ENCODE measurements around the gene RAVER1. TPM values are rescaled to one million over a fixed set of nuclear protein-coding genes. Genes with fewer than 3 reads are reported as not detected.

The RAVER1 gene
- total and polyA plus RNA-seq, 9 of the 15 experiments (the other 6 are each of a cell fraction or from before 2014, with no cell fraction given), result 0.06 to 113 (median 7.0) TPM

- Histone ChIP-seq H3K4me2 (ENCODE audit: insufficient read depth, low read length) (no peak overlapping the region), H3K27me3 (ENCODE audit: control insufficient read depth in 2 of 2, insufficient read depth in 2 of 2, low read length in 2 of 2) (no peaks in the 10 kb centered on the region), H3K27ac (ENCODE audit: extremely low read depth, low read depth, low read length) (no peak overlapping the region), H3K9me1 (ENCODE audit: control insufficient read depth, insufficient read depth, low read length) (no peaks in the 10 kb centered on the region), H3K36me3 (ENCODE audit: control insufficient read depth, insufficient read depth, low read length) (peaks cover 77% of the 10 kb centered on the region), H3K9ac (ENCODE audit: insufficient read depth in 1 of 2, low read depth in 2 of 2, low read length in 2 of 2) (no peak overlapping the region), H2AFZ (ENCODE audit: low read depth, low read length) (no peak overlapping the region), H3K4me3 (no peak overlapping the region), H3K4me1 (replicated peaks in 1 of 2; ENCODE audit: control insufficient read depth in 2 of 2, insufficient read depth in 2 of 2, low read length in 2 of 2) (peaks cover 0 to 4% of the 10 kb centered on the region in 2 experiments; a peak in 1 of 5 replicates), H4K20me1 (replicated peaks; ENCODE audit: control insufficient read depth, insufficient read depth, low read length) (no peaks in the 10 kb centered on the region), H3K9me3 (replicated peaks; ENCODE audit: control insufficient read depth, insufficient read depth, low read depth, low read length) (no peaks in the 10 kb centered on the region), H3K79me2 (ENCODE audit: control insufficient read depth, insufficient read depth, low read length) (no peaks in the 10 kb centered on the region)
- intact Hi-C loops (cut with micrococcal nuclease), result no loop called here
- POLR2A ChIA-PET, result interaction anchor here (0.6 to 1.8 kb wide), 3 partner anchors 11 to 69 kb away, joined by 3 to 9 read pairs (median 3); partner anchors contain the start of gene TYK2
- DNase-seq (ENCODE audit: extremely low read depth in 1 of 4, low spot score in 3 of 4), result peak in 1 of 4 experiments; percentile 17
- BruUV-seq (replicated peaks), result no TSS peak
- in situ Hi-C loops (cut with MboI), result no loop called here
- WGBS (ENCODE audit: insufficient coverage, low coverage, missing lambda C conversion rate), result 94% methylated on average over 12 of the region's 15 CpGs
- peak; percentile 57; the same call in 1 of the 3 replicates for ATAC-seq
- CTCF ChIA-PET (ENCODE audit: low intra/inter-chr PET ratio), result interaction anchor here (0.5 kb wide), 1 partner anchor 677 kb away, joined by 3 read pairs; no protein-coding TSS in a partner anchor
- TF ChIP-seq ZNF143 (CRISPR knock-in tag; IDR thresholded peaks at IDR 0.05), result peak; percentile 69
- no peak for TF ChIP-seq BRF1 (IDR thresholded peaks at IDR 0.05; ENCODE audit: borderline replicate concordance, extremely low read depth, insufficient read length)
- TF ChIP-seq DDX20 (tag; IDR thresholded peaks at IDR 0.05; ENCODE audit: low read depth), result no peak
- TF ChIP-seq HCFC1 (IDR thresholded peaks at IDR 0.05; ENCODE audit: low read depth, low read length), result peak; percentile 74
- peak; percentile 30 to 38; a peak in 2 of 4 replicates for TF ChIP-seq SIX5 (IDR thresholded peaks at IDR 0.05; ENCODE audit: borderline replicate concordance in 1 of 2, insufficient read depth in 1 of 2, low read depth in 1 of 2, low read length in 2 of 2)
- TF ChIP-seq HMG20B (CRISPR knock-in tag; IDR thresholded peaks at IDR 0.05), result no peak
- peak; percentile 19 for FAIRE-seq
Observed at GRCh38 chr19:10368101-10368803, 34.9 kb upstream of the RAVER1 start.

Data from K562 (cell line).